Adrenal gland (tissue), 12 donors: ENCODE results near the gene ELOVL7. TPM values are rescaled to one million over a fixed set of nuclear protein-coding genes. Genes with fewer than 3 reads are reported as not detected.

Experiments used
- DNase-seq, 7 donors: peaks; one replicate each; pipeline ENCODE4 v3.0.0-alpha.2; 2019 to 2020
- H3K27ac ChIP-seq, 5 donors: fragments of 200-600 bp; sonication (generic) in 4 of 5; 1 replicate in 3 of 5; 2 replicates in 2 of 5; pipeline versions ENCODE4 v1.5.1 to v1.8.0; 2016 to 2020; ENCODE audit warnings: mild to moderate bottlenecking in 1 of 5
- H3K27me3 ChIP-seq: fragments of 200-600 bp; 2 replicates; pipeline ENCODE4 v1.8.0; 2021
- H3K36me3 ChIP-seq, 2 donors: fragments of 200-600 bp; replicated peaks in 1 of 2; 1 replicate in 1 of 2; 2 replicates in 1 of 2; pipeline versions ENCODE4 v1.5.1 to v1.8.0; 2018 to 2022
- H3K4me1 ChIP-seq, 2 donors: fragments of 200-600 bp; replicated peaks in 1 of 2; 1 replicate in 1 of 2; 2 replicates in 1 of 2; pipeline versions ENCODE4 v1.5.1 to v1.8.0; 2018 to 2021
- H3K4me3 ChIP-seq, 4 donors: fragments of 200-600 bp; sonication (generic) in 3 of 4; one replicate each; pipeline ENCODE4 v1.5.1; 2016 to 2018
- H3K9me3 ChIP-seq, 3 donors: fragments of 200-600 bp; sonication (generic) in 1 of 3; replicated peaks in 1 of 3; 1 replicate in 2 of 3; 2 replicates in 1 of 3; pipeline versions ENCODE4 v1.5.1 to v1.8.0; 2016 to 2021
- CTCF ChIP-seq, 6 experiments: fragments of 450-650 bp in 4 of 6; fragments of 200-600 bp in 2 of 6; sonication (generic) in 1 of 6; IDR thresholded peaks; 1 replicate in 5 of 6; 2 replicates in 1 of 6; pipeline versions ENCODE4 v1.5.1 to v1.8.0; 2016 to 2021; ENCODE audit warnings: antibody characterized with exemption in 6 of 6, mild to moderate bottlenecking in 2 of 6, moderate library complexity in 1 of 6
- POLR2A ChIP-seq, 2 donors: fragments of 450-650 bp; IDR thresholded peaks; one replicate each; pipeline ENCODE4 v1.6.1; 2017; ENCODE audit warnings: antibody characterized with exemption in 2 of 2, mild to moderate bottlenecking in 2 of 2, moderate library complexity in 1 of 2
- WGBS, 4 donors: extraction: QIAGEN DNeasy Blood & Tissue Kit in 2 of 4; methylation state at CpG; one replicate each; pipeline versions ENCODE4 v1.1.5 to v1.1.7; 2013 to 2017; 5-methylcytosine and 5-hydroxymethylcytosine counted together
- intact Hi-C, 2 donors: fragments of 100-400 bp; cut with DNase I; formaldehyde crosslinking; loops; one replicate each; pipeline versions ENCODE4 v1.14.1 to v1.15.0; 2022 to 2023
- polyA plus RNA-seq, 3 donors: library from polyadenylated mRNA; stranded (reverse); fragments of 200-250 nt in 2 of 3; fragments of 350-450 nt in 1 of 3; fragmentation: Illumina TruSeq in 1 of 3; extraction: RNeasy Lipid Tissue Mini Kit (QIAGEN cat#74804) in 1 of 3; gene quantifications; one replicate each; pipeline ENCODE4 v1.2.3, GENCODE V29; 2013 to 2014
- total RNA-seq, 9 donors: library from RNA; depleted of rRNA in 4 of 9; stranded (reverse); fragments of >200 nt in 4 of 9; fragments of 120-200 nt in 1 of 9; fragmentation: NEBNext Ultra II Directional in 1 of 9; extraction: Animal tissue kit (Norgen Biotek cat#: 25700) in 1 of 9; gene quantifications; one replicate each; pipeline versions ENCODE4 v1.1.0 to v1.2.4, GENCODE V29; 2013 to 2023
- donor health status: healthy with polysubstance abuse.
- donor health status: Bipolar disorder and iron deficiency.
- donor health status: DM: yes; HTN: yes; CAD: no.
- donor health status: DM: no; HTN: no; CAD: no.
- donor health status: DM: no; HTN: no; CAD: no.
- donor health status: DM: yes; HTN: yes; CAD: no.

The ELOVL7 gene
- total and polyA plus RNA-seq, 12 donors, result 0.88 to 5.1 (median 3.0) TPM

GRCh38 chr5:60888359-60889061, 44.4 kb upstream of the ELOVL7 start:
- intact Hi-C loops, result no loop called here
- TF ChIP-seq CTCF (IDR thresholded peaks at IDR 0.05) (no peak), POLR2A (IDR thresholded peaks at IDR 0.05) (no peak)
- H3K36me3 ChIP-seq, result no peaks in the 10 kb centered on the region

GRCh38 chr5:60887746-60888145, 43.7 kb upstream of the ELOVL7 start:
- Histone ChIP-seq H3K9me3 (no peaks in the 10 kb centered on the region), H3K4me1 (no peaks in the 10 kb centered on the region), H3K36me3 (no peaks in the 10 kb centered on the region), H3K4me3 (no peak overlapping the region), H3K27ac (no peak overlapping the region), H3K27me3 (no peaks in the 10 kb centered on the region)
- DNase-seq, result no peak
- 91 to 98% (median 94%) methylated on average over 2 of the region's 2 CpGs for WGBS, 4 donors
- intact Hi-C loops, result no loop called here
- no peak for TF ChIP-seq CTCF (IDR thresholded peaks at IDR 0.05)
- no peak for TF ChIP-seq POLR2A (IDR thresholded peaks at IDR 0.05)

More at GRCh38 chr5:60888359-60889061, 44.4 kb upstream of the ELOVL7 start:
- no peaks in the 10 kb centered on the region for H3K4me1 ChIP-seq
- H3K27ac ChIP-seq, result no peak overlapping the region
- H3K27me3 ChIP-seq, result no peaks in the 10 kb centered on the region
- no peak for DNase-seq
- H3K4me3 ChIP-seq, result no peak overlapping the region
- WGBS, 4 donors, result 76 to 98% (median 95%) methylated on average over 2 of the region's 2 CpGs
- H3K9me3 ChIP-seq, result no peaks in the 10 kb centered on the region

GRCh38 chr5:60887096-60887495, 43.0 kb upstream of the ELOVL7 start:
- no peak for DNase-seq

GRCh38 chr5:60886158-60886557, 42.1 kb upstream of the ELOVL7 start:
- DNase-seq, result no peak
- H3K4me1 ChIP-seq, result no peaks in the 10 kb centered on the region
- no peaks in the 10 kb centered on the region for H3K27me3 ChIP-seq
- TF ChIP-seq CTCF (IDR thresholded peaks at IDR 0.05), result no peak
- TF ChIP-seq POLR2A (IDR thresholded peaks at IDR 0.05), result no peak
- H3K27ac ChIP-seq, result no peak overlapping the region
- H3K9me3 ChIP-seq, result no peaks in the 10 kb centered on the region
- H3K36me3 ChIP-seq, result no peaks in the 10 kb centered on the region
- intact Hi-C loops, result no loop called here
- no peak overlapping the region for H3K4me3 ChIP-seq
- WGBS, 4 donors, result 81 to 97% (median 86%) methylated on average over 5 of the region's 5 CpGs

More at GRCh38 chr5:60887096-60887495, 43.0 kb upstream of the ELOVL7 start:
- WGBS, 4 donors, result 96 to 100% (median 98%) methylated on average over 1 of the region's 1 CpG
- no peaks in the 10 kb centered on the region for H3K4me1 ChIP-seq
- H3K36me3 ChIP-seq, result no peaks in the 10 kb centered on the region
- H3K9me3 ChIP-seq, result no peaks in the 10 kb centered on the region
- no peaks in the 10 kb centered on the region for H3K27me3 ChIP-seq
- no peak overlapping the region for H3K27ac ChIP-seq
- intact Hi-C loops, result no loop called here
- H3K4me3 ChIP-seq, result no peak overlapping the region
- TF ChIP-seq CTCF (IDR thresholded peaks at IDR 0.05), result no peak
- no peak for TF ChIP-seq POLR2A (IDR thresholded peaks at IDR 0.05)
